H9 (cell line): Measurements from ENCODE around the gene SLC2A5. TPM values are rescaled to one million over a fixed set of nuclear protein-coding genes. Genes with fewer than 3 reads are reported as not detected.

Experiments
- DNase-seq: peaks from one replicate; pipeline ENCODE4 v3.0.0-alpha.2; 2017
- H2AFZ ChIP-seq: one replicate; pipeline ENCODE4 v1.6.1; 2013; ENCODE audit warnings: mild to moderate bottlenecking, low read length, control low read depth, moderate library complexity
- H2AK5ac ChIP-seq: 2 replicates; pipeline ENCODE4 v1.6.1; 2013; ENCODE audit warnings: low read length, control low read depth, mixed read lengths; ENCODE audit not compliant: insufficient read length
- H2BK120ac ChIP-seq: one replicate; pipeline ENCODE4 v1.6.1; 2013; ENCODE audit warnings: low read depth, mild to moderate bottlenecking, low read length, control low read depth, inconsistent platforms; ENCODE audit not compliant: poor library complexity, severe bottlenecking
- H2BK12ac ChIP-seq: 2 replicates; pipeline ENCODE4 v1.6.1; 2013; ENCODE audit warnings: low read length, control low read depth, mixed read lengths, low read depth; ENCODE audit not compliant: insufficient read length
- H2BK15ac ChIP-seq: 2 replicates; pipeline ENCODE4 v1.6.1; 2013; ENCODE audit warnings: low read depth, low read length, control low read depth
- H2BK20ac ChIP-seq: one replicate; pipeline ENCODE4 v1.6.1; 2013; ENCODE audit warnings: low read depth, mild to moderate bottlenecking, low read length, control low read depth, inconsistent platforms; ENCODE audit not compliant: poor library complexity, severe bottlenecking
- H2BK5ac ChIP-seq: 2 replicates; pipeline ENCODE4 v1.6.1; 2013; ENCODE audit warnings: low read length, control low read depth, mixed read lengths; ENCODE audit not compliant: insufficient read length
- H3K14ac ChIP-seq: 2 replicates; pipeline ENCODE4 v1.6.1; 2013; ENCODE audit warnings: low read length, control low read depth; ENCODE audit not compliant: insufficient read depth
- H3K18ac ChIP-seq: 2 replicates; pipeline ENCODE4 v1.6.1; 2013; ENCODE audit warnings: low read depth, mild to moderate bottlenecking, mixed read lengths, low read length, control low read depth; ENCODE audit not compliant: insufficient read length
- H3K23ac ChIP-seq: 2 replicates; pipeline ENCODE4 v1.6.1; 2013; ENCODE audit warnings: low read length, control low read depth, mixed read lengths, low read depth; ENCODE audit not compliant: insufficient read length
- H3K23me2 ChIP-seq: 2 replicates; pipeline ENCODE4 v1.6.1; 2013; ENCODE audit warnings: low read depth, mild to moderate bottlenecking, mixed read lengths, low read length, control low read depth; ENCODE audit not compliant: insufficient read length, poor library complexity, severe bottlenecking
- H3K27ac ChIP-seq: 2 replicates; pipeline ENCODE4 v1.5.1; 2013; ENCODE audit warnings: low read length, control low read depth, mixed read lengths, low read depth; ENCODE audit not compliant: insufficient read length
- H3K27me3 ChIP-seq: 2 replicates; pipeline ENCODE4 v1.6.1; 2013; ENCODE audit warnings: low read length, control low read depth, inconsistent platforms; ENCODE audit not compliant: insufficient read depth
- H3K4ac ChIP-seq: 2 replicates; pipeline ENCODE4 v1.6.1; 2013; ENCODE audit warnings: low read depth, mild to moderate bottlenecking, control low read depth, inconsistent platforms, low read length, moderate library complexity
- H3K4me1 ChIP-seq: 2 replicates; pipeline ENCODE4 v1.6.1; 2013; ENCODE audit warnings: low read length, control low read depth, inconsistent platforms; ENCODE audit not compliant: insufficient read depth
- H3K4me2 ChIP-seq: 2 replicates; pipeline ENCODE4 v1.6.1; 2013; ENCODE audit warnings: low read length, control low read depth, mixed read lengths; ENCODE audit not compliant: insufficient read length, insufficient read depth
- H3K56ac ChIP-seq: 2 replicates; pipeline ENCODE4 v1.6.1; 2013; ENCODE audit warnings: low read depth, mild to moderate bottlenecking, mixed read lengths, low read length, control low read depth; ENCODE audit not compliant: insufficient read length
- H3K79me1 ChIP-seq: 2 replicates; pipeline ENCODE4 v1.6.1; 2013; ENCODE audit warnings: low read depth, mild to moderate bottlenecking, moderate library complexity, low read length, control low read depth, inconsistent platforms; ENCODE audit not compliant: insufficient read depth, poor library complexity, severe bottlenecking
- H3K79me2 ChIP-seq: 2 replicates; pipeline ENCODE4 v1.6.1; 2013; ENCODE audit warnings: low read length, control low read depth, inconsistent platforms; ENCODE audit not compliant: insufficient read depth
- H3K9ac ChIP-seq: 2 replicates; pipeline ENCODE4 v1.6.1; 2013; ENCODE audit warnings: low read length, control low read depth, mixed read lengths; ENCODE audit not compliant: insufficient read length; ENCODE audit errors: extremely low read depth
- H3K9me3 ChIP-seq: one replicate; pipeline ENCODE4 v1.6.1; 2013; ENCODE audit warnings: low read depth, low read length, inconsistent platforms; ENCODE audit not compliant: control insufficient read depth
- H3T11ph ChIP-seq: one replicate; pipeline ENCODE4 v1.6.1; 2013; ENCODE audit warnings: mild to moderate bottlenecking, low read length, control low read depth, inconsistent platforms
- H4K20me1 ChIP-seq: one replicate; pipeline ENCODE4 v1.6.1; 2013; ENCODE audit not compliant: control insufficient read depth, insufficient read length, insufficient read depth
- H4K5ac ChIP-seq: 2 replicates; pipeline ENCODE4 v1.6.1; 2013; ENCODE audit warnings: low read depth, mild to moderate bottlenecking, mixed read lengths, low read length, control low read depth; ENCODE audit not compliant: insufficient read length
- H4K8ac ChIP-seq: replicated peaks from 2 replicates; pipeline ENCODE4 v1.6.1; 2013; ENCODE audit warnings: low read length, control low read depth, mixed read lengths, low read depth; ENCODE audit not compliant: insufficient read length
- H4K91ac ChIP-seq: 2 replicates; pipeline ENCODE4 v1.6.1; 2013; ENCODE audit warnings: low read depth, mild to moderate bottlenecking, moderate library complexity, mixed read lengths, low read length, control low read depth; ENCODE audit not compliant: insufficient read length
- H3K27ac Mint-ChIP-seq, 3 experiments: 2 replicates in 2 of 3; 3 replicates in 1 of 3; pipeline ENCODE4 v1.8.0; 2020 to 2021; ENCODE audit warnings: mixed read lengths in 3 of 3, mild to moderate bottlenecking in 1 of 3, moderate library complexity in 1 of 3
- H3K27me3 Mint-ChIP-seq: 2 replicates; pipeline ENCODE4 v1.8.0; 2021; ENCODE audit warnings: low read depth, mild to moderate bottlenecking, moderate library complexity, mixed read lengths
- H3K36me3 Mint-ChIP-seq, 3 experiments: 2 replicates in 2 of 3; 3 replicates in 1 of 3; pipeline ENCODE4 v1.8.0; 2020 to 2021; ENCODE audit warnings: low read depth in 3 of 3, mixed read lengths in 3 of 3; ENCODE audit not compliant: insufficient read depth in 1 of 3
- H3K4me1 Mint-ChIP-seq, 2 experiments: 2 replicates each; pipeline ENCODE4 v1.8.0; 2020; ENCODE audit warnings: mixed read lengths in 2 of 2
- H3K4me3 Mint-ChIP-seq, 2 experiments: 2 replicates in 1 of 2; 3 replicates in 1 of 2; pipeline ENCODE4 v1.8.0; 2020 to 2021; ENCODE audit warnings: mild to moderate bottlenecking in 2 of 2, mixed read lengths in 2 of 2, moderate library complexity in 1 of 2
- H3K9me3 Mint-ChIP-seq, 2 experiments: 2 replicates in 1 of 2; 3 replicates in 1 of 2; pipeline ENCODE4 v1.8.0; 2020; ENCODE audit warnings: mild to moderate bottlenecking in 2 of 2, mixed read lengths in 2 of 2, moderate library complexity in 1 of 2
- WGBS: extraction: QIAGEN DNeasy Blood & Tissue Kit; methylation state at CpG from one replicate; pipeline ENCODE4 v1.1.7; 2013; ENCODE audit warnings: missing lambda C conversion rate, low lambda C conversion rate, mixed read lengths; ENCODE audit not compliant: insufficient read length; ENCODE audit errors: extremely low coverage; 5-methylcytosine and 5-hydroxymethylcytosine counted together
- total RNA-seq: library from RNA; stranded (reverse); gene quantifications from 2 replicates; pipeline ENCODE4 v1.2.1, GENCODE V29; 2021
- TF ChIP-seq, protein P1 (sequence below): fragments of 200-600 bp; sonication (generic); conservative IDR thresholded peaks from 3 replicates; pipeline ENCODE4 v1.8.0; 2021; ENCODE audit warnings: antibody characterized with exemption, mild to moderate bottlenecking

SLC2A5 gene
- total RNA-seq, 1 experiment from 2014 or later: not detected

DNA sequence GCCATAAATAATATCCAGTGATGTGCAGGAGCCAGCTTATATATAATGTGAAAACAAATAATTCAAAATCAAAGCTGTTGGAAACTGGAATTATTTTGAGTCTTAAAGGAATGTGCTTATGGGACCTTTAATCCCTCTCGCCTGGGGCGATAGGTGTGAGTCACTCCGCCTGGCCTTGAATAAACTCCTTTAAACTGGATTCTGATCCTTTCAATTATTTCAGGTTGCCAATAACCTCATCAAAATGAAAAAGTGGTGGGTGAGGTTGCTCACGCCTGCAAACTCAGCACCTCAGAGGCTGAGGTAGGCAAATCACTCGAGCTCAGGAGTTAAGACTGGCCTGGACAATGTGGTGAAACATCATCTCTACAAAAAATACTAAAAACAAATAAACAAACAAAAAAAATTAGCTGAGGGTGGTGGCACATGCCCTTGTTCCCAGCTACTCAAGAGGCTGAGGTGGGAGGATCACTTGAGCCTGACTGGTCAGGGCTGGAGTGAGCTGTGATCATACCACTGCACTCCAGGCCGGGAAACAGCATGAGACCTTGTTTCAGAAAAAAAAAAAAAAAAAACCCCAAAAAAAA lies 11.4 kb upstream of the SLC2A5 start:
- H3K36me3 Mint-ChIP-seq: no peaks in the 10 kb centered on the region; a peak in 1 of 7 replicates
- H2AFZ ChIP-seq: no peak overlapping the region
- H2BK5ac ChIP-seq: no peak overlapping the region
- H3K23ac ChIP-seq: no peak overlapping the region
- H3K4ac ChIP-seq: no peak overlapping the region
- no peak overlapping the region for H3T11ph ChIP-seq
- no peaks in the 10 kb centered on the region for H3K79me2 ChIP-seq
- H3K4me3 Mint-ChIP-seq: no peak overlapping the region
- H3K14ac ChIP-seq: no peak overlapping the region
- no peak overlapping the region for H3K4me2 ChIP-seq
- peaks cover 12 to 16% of the 10 kb centered on the region in 2 experiments for H3K4me1 Mint-ChIP-seq
- H3K9me3 ChIP-seq: no peaks in the 10 kb centered on the region
- H3K9ac ChIP-seq: no peak overlapping the region
- peaks cover 3% of the 10 kb centered on the region; the same call in 1 of the 2 replicates for H3K4me1 ChIP-seq
- H3K56ac ChIP-seq: no peak overlapping the region
- no peaks in the 10 kb centered on the region for H3K9me3 Mint-ChIP-seq
- no peak overlapping the region for H3K27ac ChIP-seq
- no peak overlapping the region for H2BK12ac ChIP-seq
- no peak overlapping the region for H3K27ac Mint-ChIP-seq
- H4K91ac ChIP-seq: no peak overlapping the region
- no peak overlapping the region; the same call in 1 of the 2 replicates for H2BK15ac ChIP-seq
- H3K23me2 ChIP-seq: no peaks in the 10 kb centered on the region
- no peaks in the 10 kb centered on the region for H4K20me1 ChIP-seq
- H4K8ac ChIP-seq: no peak overlapping the region
- H2AK5ac ChIP-seq: no peak overlapping the region
- TF ChIP-seq, protein P1, sequence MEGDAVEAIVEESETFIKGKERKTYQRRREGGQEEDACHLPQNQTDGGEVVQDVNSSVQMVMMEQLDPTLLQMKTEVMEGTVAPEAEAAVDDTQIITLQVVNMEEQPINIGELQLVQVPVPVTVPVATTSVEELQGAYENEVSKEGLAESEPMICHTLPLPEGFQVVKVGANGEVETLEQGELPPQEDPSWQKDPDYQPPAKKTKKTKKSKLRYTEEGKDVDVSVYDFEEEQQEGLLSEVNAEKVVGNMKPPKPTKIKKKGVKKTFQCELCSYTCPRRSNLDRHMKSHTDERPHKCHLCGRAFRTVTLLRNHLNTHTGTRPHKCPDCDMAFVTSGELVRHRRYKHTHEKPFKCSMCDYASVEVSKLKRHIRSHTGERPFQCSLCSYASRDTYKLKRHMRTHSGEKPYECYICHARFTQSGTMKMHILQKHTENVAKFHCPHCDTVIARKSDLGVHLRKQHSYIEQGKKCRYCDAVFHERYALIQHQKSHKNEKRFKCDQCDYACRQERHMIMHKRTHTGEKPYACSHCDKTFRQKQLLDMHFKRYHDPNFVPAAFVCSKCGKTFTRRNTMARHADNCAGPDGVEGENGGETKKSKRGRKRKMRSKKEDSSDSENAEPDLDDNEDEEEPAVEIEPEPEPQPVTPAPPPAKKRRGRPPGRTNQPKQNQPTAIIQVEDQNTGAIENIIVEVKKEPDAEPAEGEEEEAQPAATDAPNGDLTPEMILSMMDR: no peak
- H3K27me3 Mint-ChIP-seq: no peaks in the 10 kb centered on the region
- DNase-seq: no peak
- no peaks in the 10 kb centered on the region for H3K27me3 ChIP-seq
- no CpG with 5 or more reads among the region's 6 CpGs for WGBS
- H2BK120ac ChIP-seq: no peak overlapping the region
- H2BK20ac ChIP-seq: no peak overlapping the region
- no peaks in the 10 kb centered on the region for H3K79me1 ChIP-seq
- H4K5ac ChIP-seq: no peak overlapping the region
- H3K18ac ChIP-seq: no peak overlapping the region
